ENCODE data around the gene TAF4.

- TF ChIP-seq CTCF (IDR thresholded peaks at IDR 0.05) (no peak), POLR2A (IDR thresholded peaks at IDR 0.05) (no peak)
Measured at GRCh38 chr20:61997891-61998290, 67.8 kb downstream of the TAF4 start.

Measured in Peyer's patch (tissue), 4 donors.